Thoracic aorta (tissue), 2 donors: ENCODE data around the gene LRRC47. TPM values are rescaled to one million over a fixed set of nuclear protein-coding genes. Genes with fewer than 3 reads are reported as not detected.

Experiments used
- ATAC-seq: fragments of 150-250 bp; one replicate; pipeline ENCODE4 v1.8.0; 2017; ENCODE audit warnings: low read depth; ENCODE audit not compliant: insufficient number of reproducible peaks, low FRiP score
- DNase-seq: peaks from one replicate; pipeline ENCODE4 v3.0.0-alpha.2; 2020; ENCODE audit warnings: low spot score
- H3K27ac ChIP-seq, 2 donors: fragments of 200-600 bp; sonication (generic); 1 replicate in 1 of 2; 2 replicates in 1 of 2; pipeline ENCODE4 v1.5.1; 2016; ENCODE audit warnings: mild to moderate bottlenecking in 2 of 2, moderate library complexity in 2 of 2
- H3K27me3 ChIP-seq: fragments of 200-600 bp; sonication (generic); replicated peaks from 2 replicates; pipeline ENCODE4 v1.6.0; 2016; ENCODE audit warnings: mild to moderate bottlenecking; ENCODE audit not compliant: insufficient read depth
- H3K36me3 ChIP-seq: fragments of 200-600 bp; sonication (generic); one replicate; pipeline ENCODE4 v1.5.1; 2016
- H3K4me1 ChIP-seq, 2 donors: fragments of 200-600 bp; sonication (generic); 1 replicate in 1 of 2; 2 replicates in 1 of 2; pipeline versions ENCODE4 v1.5.1 to v1.6.0; 2016; ENCODE audit warnings: low read depth in 2 of 2, mild to moderate bottlenecking in 1 of 2; ENCODE audit not compliant: control insufficient read depth in 1 of 2
- H3K4me3 ChIP-seq: fragments of 200-600 bp; sonication (generic); 2 replicates; pipeline ENCODE4 v1.5.1; 2016; ENCODE audit warnings: mild to moderate bottlenecking
- H3K9me3 ChIP-seq: fragments of 200-600 bp; sonication (generic); 2 replicates; pipeline ENCODE4 v1.5.1; 2016
- total RNA-seq, 2 donors: library from RNA; depleted of rRNA; stranded (reverse); fragments of >200 nt; gene quantifications; one replicate each; pipeline versions ENCODE4 v1.1.0 to v1.2.3, GENCODE V29; 2016
- TF ChIP-seq, protein P1 (sequence below): fragments of 200-600 bp; sonication (generic); IDR thresholded peaks from one replicate; pipeline ENCODE4 v1.5.1; 2019; ENCODE audit warnings: antibody characterized with exemption

LRRC47 gene
- total RNA-seq, 2 donors from 2014 or later = 36.0 to 38.2 TPM

DNA sequence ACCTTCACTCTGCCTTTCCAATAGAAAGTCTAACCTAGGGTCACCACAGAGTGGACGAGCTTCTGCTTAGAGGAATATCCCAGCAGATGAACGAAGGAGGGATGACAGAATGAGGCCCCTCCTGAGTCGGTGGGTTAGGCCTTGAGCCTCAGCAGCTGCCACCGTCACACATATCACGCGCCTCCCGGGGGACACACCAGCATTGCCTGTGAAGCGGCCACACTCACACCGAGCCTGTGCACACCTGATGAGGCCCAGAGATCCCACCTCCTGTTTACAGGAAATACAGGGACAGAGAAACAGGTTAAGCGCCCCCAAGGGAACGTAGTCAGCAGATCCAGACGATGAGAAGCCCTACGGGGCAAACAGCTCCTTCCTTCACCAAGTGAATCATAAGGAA lies 25.1 kb upstream of the LRRC47 start:
- no peak overlapping the region for H3K4me3 ChIP-seq
- no peaks in the 10 kb centered on the region for H3K27me3 ChIP-seq
- H3K4me1 ChIP-seq = no peaks in the 10 kb centered on the region
- H3K36me3 ChIP-seq = peaks cover 45% of the 10 kb centered on the region
- no peaks in the 10 kb centered on the region for H3K9me3 ChIP-seq
- DNase-seq (no peak), ATAC-seq (no peak)
- no peak overlapping the region for H3K27ac ChIP-seq
- TF ChIP-seq, protein P1, sequence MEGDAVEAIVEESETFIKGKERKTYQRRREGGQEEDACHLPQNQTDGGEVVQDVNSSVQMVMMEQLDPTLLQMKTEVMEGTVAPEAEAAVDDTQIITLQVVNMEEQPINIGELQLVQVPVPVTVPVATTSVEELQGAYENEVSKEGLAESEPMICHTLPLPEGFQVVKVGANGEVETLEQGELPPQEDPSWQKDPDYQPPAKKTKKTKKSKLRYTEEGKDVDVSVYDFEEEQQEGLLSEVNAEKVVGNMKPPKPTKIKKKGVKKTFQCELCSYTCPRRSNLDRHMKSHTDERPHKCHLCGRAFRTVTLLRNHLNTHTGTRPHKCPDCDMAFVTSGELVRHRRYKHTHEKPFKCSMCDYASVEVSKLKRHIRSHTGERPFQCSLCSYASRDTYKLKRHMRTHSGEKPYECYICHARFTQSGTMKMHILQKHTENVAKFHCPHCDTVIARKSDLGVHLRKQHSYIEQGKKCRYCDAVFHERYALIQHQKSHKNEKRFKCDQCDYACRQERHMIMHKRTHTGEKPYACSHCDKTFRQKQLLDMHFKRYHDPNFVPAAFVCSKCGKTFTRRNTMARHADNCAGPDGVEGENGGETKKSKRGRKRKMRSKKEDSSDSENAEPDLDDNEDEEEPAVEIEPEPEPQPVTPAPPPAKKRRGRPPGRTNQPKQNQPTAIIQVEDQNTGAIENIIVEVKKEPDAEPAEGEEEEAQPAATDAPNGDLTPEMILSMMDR = no peak

DNA sequence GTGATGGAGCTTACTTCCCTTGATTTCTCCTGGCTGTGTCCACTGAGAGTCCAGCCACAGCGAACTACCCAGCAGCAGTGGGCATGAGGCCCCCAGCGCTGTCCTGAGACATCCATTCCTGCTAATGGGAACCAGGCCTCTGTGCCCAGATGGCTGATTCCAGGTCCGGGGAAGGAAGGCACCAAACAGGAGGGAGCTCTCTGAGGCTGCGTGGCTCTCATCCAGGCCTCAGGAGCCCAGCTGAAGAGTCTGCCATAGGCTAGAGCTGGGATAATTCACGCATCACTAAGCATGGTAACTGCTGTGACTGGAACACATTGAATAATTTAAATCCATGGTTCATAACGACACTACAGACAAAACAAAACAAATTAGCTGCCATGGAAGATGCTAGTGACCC lies 24.7 kb upstream of the LRRC47 start:
- no peak for DNase-seq

DNA sequence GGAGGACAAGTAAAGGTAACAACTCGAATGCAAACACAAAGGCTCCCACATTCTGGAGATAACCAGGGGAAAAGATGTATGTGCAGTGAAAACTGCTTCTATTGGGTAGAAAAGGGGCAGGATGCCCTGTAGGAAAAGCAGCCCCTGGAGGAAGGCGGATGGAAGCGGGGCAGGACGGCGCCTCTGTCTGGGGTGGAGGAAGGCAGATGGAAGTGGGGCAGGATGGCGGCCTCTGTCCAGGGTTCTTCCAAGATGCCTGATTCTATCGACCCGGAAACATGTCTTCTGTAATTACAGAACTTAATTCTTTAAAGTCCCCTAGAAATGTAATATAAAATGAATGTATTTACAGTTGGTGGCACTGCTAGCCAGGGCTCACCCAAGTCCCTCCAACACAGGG lies 24.0 kb upstream of the LRRC47 start:
- TF ChIP-seq, protein P1 = no peak
- Histone ChIP-seq H3K36me3 (peaks cover 40% of the 10 kb centered on the region), H3K9me3 (no peaks in the 10 kb centered on the region), H3K4me3 (no peak overlapping the region), H3K27ac (no peak overlapping the region), H3K4me1 (no peaks in the 10 kb centered on the region), H3K27me3 (no peaks in the 10 kb centered on the region)
- ATAC-seq (no peak), DNase-seq (no peak)

More for the DNA sequence above, 24.7 kb upstream of the LRRC47 start:
- Histone ChIP-seq H3K36me3 (peaks cover 44% of the 10 kb centered on the region), H3K27ac (no peak overlapping the region), H3K9me3 (no peaks in the 10 kb centered on the region), H3K27me3 (no peaks in the 10 kb centered on the region), H3K4me1 (no peaks in the 10 kb centered on the region), H3K4me3 (no peak overlapping the region)
- no peak for ATAC-seq
- TF ChIP-seq, protein P1 = no peak

DNA sequence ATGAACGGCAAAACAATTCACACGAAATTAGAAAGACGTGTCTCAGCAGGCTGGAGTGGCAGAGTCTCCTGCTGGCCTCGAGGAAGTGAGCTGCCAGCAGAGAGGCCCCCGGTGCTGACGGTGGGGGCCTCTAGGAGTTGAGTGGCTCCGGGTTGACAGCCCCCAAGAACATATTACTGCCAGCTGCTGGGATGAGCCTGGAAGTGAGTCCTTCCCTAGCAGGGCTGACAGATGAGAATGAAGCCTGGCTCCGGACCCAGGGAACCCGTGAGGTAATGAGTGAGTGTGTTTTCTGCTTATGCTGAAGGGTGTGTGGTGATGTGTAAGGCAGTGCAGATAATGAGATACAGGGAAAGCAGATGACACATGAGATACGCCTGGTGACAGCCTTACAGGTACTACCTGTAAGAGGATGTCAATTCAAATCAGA lies 23.5 kb upstream of the LRRC47 start:
- Histone ChIP-seq H3K9me3 (no peaks in the 10 kb centered on the region), H3K36me3 (peaks cover 46% of the 10 kb centered on the region), H3K4me3 (no peak overlapping the region), H3K27ac (no peak overlapping the region), H3K4me1 (no peaks in the 10 kb centered on the region), H3K27me3 (no peaks in the 10 kb centered on the region)
- TF ChIP-seq, protein P1 = no peak
- DNase-seq = no peak
- ATAC-seq = no peak

DNA sequence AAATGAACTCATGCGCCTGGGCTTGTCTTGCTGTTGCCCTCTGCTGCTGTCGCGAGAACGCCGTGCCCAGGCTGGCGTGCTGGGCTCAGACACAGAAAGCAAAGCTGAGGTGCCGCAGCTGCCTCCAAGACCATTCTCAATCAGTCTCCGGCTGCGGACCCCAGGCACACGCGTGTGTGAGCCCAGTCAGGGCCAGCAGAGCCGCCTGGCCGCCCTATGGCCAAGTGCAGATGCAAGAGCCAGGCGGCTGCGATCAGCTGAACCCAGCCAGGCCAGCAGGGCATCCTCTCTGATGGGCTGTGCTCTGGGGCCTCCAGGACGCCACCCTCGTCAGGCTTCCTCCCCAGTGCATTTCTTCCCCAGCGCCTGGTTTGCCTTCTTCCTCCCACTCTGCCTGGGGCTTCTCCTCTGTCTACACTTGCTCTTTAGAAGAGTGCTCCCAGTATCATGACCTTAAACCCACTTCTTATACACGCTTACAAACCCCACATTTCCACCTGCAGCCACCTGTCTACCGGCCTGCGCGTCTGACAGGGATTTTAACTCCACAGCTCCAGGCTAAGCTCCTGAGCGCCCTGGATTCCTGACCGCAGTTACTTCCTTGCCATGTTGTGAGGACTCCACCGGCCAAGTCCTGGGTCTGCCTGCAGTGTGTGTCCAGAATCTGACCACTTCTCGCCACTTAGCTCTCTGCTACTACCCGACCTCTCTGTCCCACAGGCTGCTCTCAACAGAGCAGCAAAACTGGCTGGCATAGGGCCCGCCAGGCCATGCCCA lies 21.7 kb upstream of the LRRC47 start:
- DNase-seq (no peak), ATAC-seq (no peak)
- TF ChIP-seq, protein P1 = no peak
- Histone ChIP-seq H3K27me3 (no peaks in the 10 kb centered on the region), H3K27ac (no peak overlapping the region), H3K9me3 (no peaks in the 10 kb centered on the region), H3K4me3 (no peak overlapping the region), H3K36me3 (peaks cover 45% of the 10 kb centered on the region), H3K4me1 (no peaks in the 10 kb centered on the region)
